Activated CD8-positive, alpha-beta memory T cell treated with anti-CD3 and anti-CD28 coated beads, Interleukin-2, amount 50 U/mL, for 24 hours (primary cell): Measurements from ENCODE around the gene RSPRY1.
"Not testable (repeated sequence)": the region's sequence is repeated elsewhere in the genome, so short reads cannot be mapped to it uniquely, and the experiment has no call there.

Experiments used
- DNase-seq: peaks from one replicate; pipeline ENCODE4 v3.0.0-alpha.2; 2020; ENCODE audit errors: extremely low read depth

RSPRY1 gene

GRCh38 chr16:57255686-57256415 lies 69.7 kb downstream of the RSPRY1 start:
- no peak for DNase-seq

GRCh38 chr16:57256601-57257395 lies 70.7 kb downstream of the RSPRY1 start:
- DNase-seq, result no peak

GRCh38 chr16:57257455-57258070 lies 71.4 kb downstream of the RSPRY1 start:
- no peak for DNase-seq

- DNase-seq, result no peak
Observed at GRCh38 chr16:57258226-57258909, 72.2 kb downstream of the RSPRY1 start.

GRCh38 chr16:57258910-57259475 lies 72.9 kb downstream of the RSPRY1 start:
- DNase-seq, result no peak

GRCh38 chr16:57260294-57260929 lies 74.3 kb downstream of the RSPRY1 start:
- DNase-seq, result no peak

- DNase-seq, result no peak
Observed at GRCh38 chr16:57261806-57262205, 75.7 kb downstream of the RSPRY1 start.

- DNase-seq, result no peak
Observed at GRCh38 chr16:57262841-57263540, 76.9 kb downstream of the RSPRY1 start.

GRCh38 chr16:57263541-57264351 lies 77.6 kb downstream of the RSPRY1 start:
- DNase-seq, result no peak

- DNase-seq, result no peak
Observed at GRCh38 chr16:57264381-57264780, 78.3 kb downstream of the RSPRY1 start.

- no peak for DNase-seq
Observed at GRCh38 chr16:57264950-57265371, 78.8 kb downstream of the RSPRY1 start.

- DNase-seq, result no peak
Observed at GRCh38 chr16:57265850-57266530, 79.9 kb downstream of the RSPRY1 start.

GRCh38 chr16:57266531-57267260 lies 80.6 kb downstream of the RSPRY1 start:
- DNase-seq, result no peak

GRCh38 chr16:57267343-57267742 lies 81.2 kb downstream of the RSPRY1 start:
- not testable (repeated sequence) for DNase-seq

GRCh38 chr16:57268804-57269800 lies 83.0 kb downstream of the RSPRY1 start:
- DNase-seq, result no peak

GRCh38 chr16:57270221-57271062 lies 84.3 kb downstream of the RSPRY1 start:
- no peak for DNase-seq

GRCh38 chr16:57271063-57271345 lies 84.9 kb downstream of the RSPRY1 start:
- DNase-seq, result no peak
